GM23248 (cell line): ENCODE data around the gene GCN1.

Experiments
- EZH2 ChIP-seq: fragments of 200-600 bp; sonication (generic); IDR thresholded peaks from 2 replicates; pipeline ENCODE4 v1.6.1; 2018; ENCODE audit warnings: antibody characterized with exemption, mild to moderate bottlenecking; ENCODE audit not compliant: insufficient read depth, poor library complexity, severe bottlenecking
- EZH2phosphoT487 ChIP-seq: fragments of 200-600 bp; sonication (generic); IDR thresholded peaks from 2 replicates; pipeline ENCODE4 v1.6.1; 2018; ENCODE audit warnings: antibody characterized with exemption, moderate library complexity, mild to moderate bottlenecking, low read depth; ENCODE audit not compliant: insufficient read depth

DNA sequence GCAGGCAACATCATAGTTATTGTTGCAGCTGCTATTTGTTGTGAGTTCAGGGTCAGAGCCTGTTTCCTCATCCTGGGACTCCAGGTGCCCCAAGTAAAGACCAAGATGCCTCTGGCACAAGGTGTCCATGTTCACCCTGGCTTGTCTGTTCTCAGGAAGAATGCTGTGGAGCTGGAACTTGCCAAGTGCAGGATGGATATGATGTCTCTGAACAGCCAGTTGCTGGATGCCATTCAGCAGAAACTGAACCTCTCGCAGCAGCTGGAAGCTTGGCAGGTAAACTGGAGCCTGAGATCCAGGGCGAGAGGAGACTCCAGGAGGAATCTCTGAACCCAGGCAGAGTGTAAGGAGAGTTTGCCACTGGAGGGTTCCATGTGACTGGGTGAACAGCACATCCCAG, 104.7 kb downstream of the GCN1 start:
- TF ChIP-seq EZH2phosphoT487 (no peak), EZH2 (no peak)
